ENCODE results near the gene SLC25A26. TPM values are rescaled to one million over a fixed set of nuclear protein-coding genes. Genes with fewer than 3 reads are reported as not detected.

SLC25A26 gene
- total RNA-seq, 1 experiment from 2014 or later: 23.8 TPM

DNA sequence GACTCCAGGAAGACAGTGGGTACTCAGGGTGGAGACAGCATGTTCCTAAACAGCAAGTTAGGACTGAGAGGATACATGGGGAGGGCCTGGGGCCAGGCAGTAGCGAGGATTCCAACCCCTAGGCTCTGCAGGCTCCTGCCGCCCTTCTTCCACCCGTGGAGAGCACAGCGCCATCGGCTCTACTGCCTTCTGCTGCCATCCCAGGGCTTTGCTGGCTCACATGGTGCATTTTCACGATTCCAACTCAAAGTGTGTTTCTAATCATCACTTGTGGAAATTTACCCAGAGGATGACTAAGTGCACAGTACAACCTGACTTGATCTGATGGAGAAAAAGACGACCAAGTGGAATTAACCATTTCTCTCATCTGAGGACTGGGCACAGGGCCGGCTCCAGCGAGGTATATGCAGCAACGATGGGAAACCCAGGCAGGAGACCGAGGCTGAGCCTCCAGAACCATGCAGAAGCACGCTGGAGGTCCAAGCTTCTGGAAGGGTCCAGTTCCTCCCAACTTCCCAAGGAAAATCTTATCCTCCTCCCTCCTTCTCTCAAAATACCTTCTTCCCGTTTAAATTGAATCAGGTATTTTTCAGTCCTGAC lies 175.5 kb downstream of the SLC25A26 start:
- POLR2A ChIA-PET: no interaction called here
- Histone ChIP-seq H3K79me2 (ENCODE audit: insufficient read depth, low read length) (no peaks in the 10 kb centered on the region), H3K27ac (ENCODE audit: low read depth, low read length) (no peak overlapping the region), H3K36me3 (ENCODE audit: control insufficient read depth in 1 of 2, insufficient read depth in 2 of 2, low read length in 2 of 2) (no peaks in the 10 kb centered on the region), H3K9me2 (ENCODE audit: insufficient read depth) (no peaks in the 10 kb centered on the region), H3K4me3 (replicated peaks in 1 of 2; ENCODE audit: low read depth in 1 of 2, low read length in 2 of 2) (no peak overlapping the region), H2AFZ (ENCODE audit: low read depth, low read length, poor library complexity, severe bottlenecking) (no peak overlapping the region), H3K9ac (ENCODE audit: low read length) (no peak overlapping the region), H3K9me3 (ENCODE audit: control insufficient read depth in 1 of 2, insufficient read depth in 1 of 2, low read depth in 1 of 2, low read length in 2 of 2) (no peaks in the 10 kb centered on the region), H3K4me1 (ENCODE audit: control insufficient read depth in 1 of 2, insufficient read depth in 2 of 2, low read length in 2 of 2) (no peaks in the 10 kb centered on the region), H3K4me2 (ENCODE audit: low read length) (no peak overlapping the region), H3K27me3 (ENCODE audit: insufficient read depth, low read length) (no peaks in the 10 kb centered on the region), H4K20me1 (ENCODE audit: insufficient read depth) (no peaks in the 10 kb centered on the region)
- CTCF ChIA-PET: no interaction called here
- RAD21 ChIA-PET (ENCODE audit: low non-redundant PET in 1 of 2, low total read pairs in 2 of 2, uncharacterized antibody in 2 of 2, unreplicated experiment in 2 of 2): no interaction called here
- BruUV-seq (replicated peaks): no TSS peak
- DNase-seq (ENCODE audit: low read depth, low spot score): no peak
- ATAC-seq: no peak
- TF ChIP-seq ZBTB33 (IDR thresholded peaks at IDR 0.05; ENCODE audit: extremely low read depth, insufficient replicate concordance, low read length) (no peak), RAD21 (IDR thresholded peaks at IDR 0.05; ENCODE audit: low read depth) (no peak), TCF7L2 (IDR thresholded peaks at IDR 0.05; ENCODE audit: borderline replicate concordance, extremely low read depth, insufficient read depth, insufficient read length) (no peak), EZH2phosphoT487 (IDR thresholded peaks at IDR 0.05; ENCODE audit: borderline replicate concordance) (no peak), CEBPB (IDR thresholded peaks at IDR 0.05; ENCODE audit: low read depth) (no peak), SP1 (IDR thresholded peaks at IDR 0.05; ENCODE audit: low read depth) (no peak), ZFX (IDR thresholded peaks at IDR 0.05) (no peak), ELF1 (IDR thresholded peaks at IDR 0.05; ENCODE audit: borderline replicate concordance, low read depth) (no peak), POLR2AphosphoS5 (IDR thresholded peaks at IDR 0.05; ENCODE audit: low read depth, low read length) (no peak), ZNF274 (IDR thresholded peaks at IDR 0.05; ENCODE audit: low read depth, low read length) (no peak), EZH2 (IDR thresholded peaks at IDR 0.05) (no peak), JUND (IDR thresholded peaks at IDR 0.05) (no peak), SRF (IDR thresholded peaks at IDR 0.05; ENCODE audit: low read depth) (no peak), SIN3A (IDR thresholded peaks at IDR 0.05; ENCODE audit: low read depth) (no peak), FOSL1 (IDR thresholded peaks at IDR 0.05; ENCODE audit: low read depth) (no peak), EGR1 (IDR thresholded peaks at IDR 0.05; ENCODE audit: low read depth) (no peak)
- TF ChIP-seq, protein P1, sequence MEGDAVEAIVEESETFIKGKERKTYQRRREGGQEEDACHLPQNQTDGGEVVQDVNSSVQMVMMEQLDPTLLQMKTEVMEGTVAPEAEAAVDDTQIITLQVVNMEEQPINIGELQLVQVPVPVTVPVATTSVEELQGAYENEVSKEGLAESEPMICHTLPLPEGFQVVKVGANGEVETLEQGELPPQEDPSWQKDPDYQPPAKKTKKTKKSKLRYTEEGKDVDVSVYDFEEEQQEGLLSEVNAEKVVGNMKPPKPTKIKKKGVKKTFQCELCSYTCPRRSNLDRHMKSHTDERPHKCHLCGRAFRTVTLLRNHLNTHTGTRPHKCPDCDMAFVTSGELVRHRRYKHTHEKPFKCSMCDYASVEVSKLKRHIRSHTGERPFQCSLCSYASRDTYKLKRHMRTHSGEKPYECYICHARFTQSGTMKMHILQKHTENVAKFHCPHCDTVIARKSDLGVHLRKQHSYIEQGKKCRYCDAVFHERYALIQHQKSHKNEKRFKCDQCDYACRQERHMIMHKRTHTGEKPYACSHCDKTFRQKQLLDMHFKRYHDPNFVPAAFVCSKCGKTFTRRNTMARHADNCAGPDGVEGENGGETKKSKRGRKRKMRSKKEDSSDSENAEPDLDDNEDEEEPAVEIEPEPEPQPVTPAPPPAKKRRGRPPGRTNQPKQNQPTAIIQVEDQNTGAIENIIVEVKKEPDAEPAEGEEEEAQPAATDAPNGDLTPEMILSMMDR (IDR thresholded peaks at IDR 0.05 in 2 of 3, conservative IDR thresholded peaks at IDR 0.05 in 1 of 3; ENCODE audit: borderline replicate concordance in 1 of 3, insufficient read depth in 1 of 3, low read depth in 2 of 3, low read length in 2 of 3): no peak
- TF ChIP-seq, protein P2, sequence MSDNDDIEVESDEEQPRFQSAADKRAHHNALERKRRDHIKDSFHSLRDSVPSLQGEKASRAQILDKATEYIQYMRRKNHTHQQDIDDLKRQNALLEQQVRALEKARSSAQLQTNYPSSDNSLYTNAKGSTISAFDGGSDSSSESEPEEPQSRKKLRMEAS (IDR thresholded peaks at IDR 0.05): no peak
- TF ChIP-seq, protein P3, sequence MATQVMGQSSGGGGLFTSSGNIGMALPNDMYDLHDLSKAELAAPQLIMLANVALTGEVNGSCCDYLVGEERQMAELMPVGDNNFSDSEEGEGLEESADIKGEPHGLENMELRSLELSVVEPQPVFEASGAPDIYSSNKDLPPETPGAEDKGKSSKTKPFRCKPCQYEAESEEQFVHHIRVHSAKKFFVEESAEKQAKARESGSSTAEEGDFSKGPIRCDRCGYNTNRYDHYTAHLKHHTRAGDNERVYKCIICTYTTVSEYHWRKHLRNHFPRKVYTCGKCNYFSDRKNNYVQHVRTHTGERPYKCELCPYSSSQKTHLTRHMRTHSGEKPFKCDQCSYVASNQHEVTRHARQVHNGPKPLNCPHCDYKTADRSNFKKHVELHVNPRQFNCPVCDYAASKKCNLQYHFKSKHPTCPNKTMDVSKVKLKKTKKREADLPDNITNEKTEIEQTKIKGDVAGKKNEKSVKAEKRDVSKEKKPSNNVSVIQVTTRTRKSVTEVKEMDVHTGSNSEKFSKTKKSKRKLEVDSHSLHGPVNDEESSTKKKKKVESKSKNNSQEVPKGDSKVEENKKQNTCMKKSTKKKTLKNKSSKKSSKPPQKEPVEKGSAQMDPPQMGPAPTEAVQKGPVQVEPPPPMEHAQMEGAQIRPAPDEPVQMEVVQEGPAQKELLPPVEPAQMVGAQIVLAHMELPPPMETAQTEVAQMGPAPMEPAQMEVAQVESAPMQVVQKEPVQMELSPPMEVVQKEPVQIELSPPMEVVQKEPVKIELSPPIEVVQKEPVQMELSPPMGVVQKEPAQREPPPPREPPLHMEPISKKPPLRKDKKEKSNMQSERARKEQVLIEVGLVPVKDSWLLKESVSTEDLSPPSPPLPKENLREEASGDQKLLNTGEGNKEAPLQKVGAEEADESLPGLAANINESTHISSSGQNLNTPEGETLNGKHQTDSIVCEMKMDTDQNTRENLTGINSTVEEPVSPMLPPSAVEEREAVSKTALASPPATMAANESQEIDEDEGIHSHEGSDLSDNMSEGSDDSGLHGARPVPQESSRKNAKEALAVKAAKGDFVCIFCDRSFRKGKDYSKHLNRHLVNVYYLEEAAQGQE (IDR thresholded peaks at IDR 0.05; ENCODE audit: low read depth): no peak
- TF ChIP-seq, protein P4, sequence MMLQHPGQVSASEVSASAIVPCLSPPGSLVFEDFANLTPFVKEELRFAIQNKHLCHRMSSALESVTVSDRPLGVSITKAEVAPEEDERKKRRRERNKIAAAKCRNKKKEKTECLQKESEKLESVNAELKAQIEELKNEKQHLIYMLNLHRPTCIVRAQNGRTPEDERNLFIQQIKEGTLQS (IDR thresholded peaks at IDR 0.05): no peak
- intact Hi-C loops (cut with micrococcal nuclease): no loop called here

All from HCT116 (cell line).